ENCODE results near the gene AQP5.

The AQP5 gene

DNA sequence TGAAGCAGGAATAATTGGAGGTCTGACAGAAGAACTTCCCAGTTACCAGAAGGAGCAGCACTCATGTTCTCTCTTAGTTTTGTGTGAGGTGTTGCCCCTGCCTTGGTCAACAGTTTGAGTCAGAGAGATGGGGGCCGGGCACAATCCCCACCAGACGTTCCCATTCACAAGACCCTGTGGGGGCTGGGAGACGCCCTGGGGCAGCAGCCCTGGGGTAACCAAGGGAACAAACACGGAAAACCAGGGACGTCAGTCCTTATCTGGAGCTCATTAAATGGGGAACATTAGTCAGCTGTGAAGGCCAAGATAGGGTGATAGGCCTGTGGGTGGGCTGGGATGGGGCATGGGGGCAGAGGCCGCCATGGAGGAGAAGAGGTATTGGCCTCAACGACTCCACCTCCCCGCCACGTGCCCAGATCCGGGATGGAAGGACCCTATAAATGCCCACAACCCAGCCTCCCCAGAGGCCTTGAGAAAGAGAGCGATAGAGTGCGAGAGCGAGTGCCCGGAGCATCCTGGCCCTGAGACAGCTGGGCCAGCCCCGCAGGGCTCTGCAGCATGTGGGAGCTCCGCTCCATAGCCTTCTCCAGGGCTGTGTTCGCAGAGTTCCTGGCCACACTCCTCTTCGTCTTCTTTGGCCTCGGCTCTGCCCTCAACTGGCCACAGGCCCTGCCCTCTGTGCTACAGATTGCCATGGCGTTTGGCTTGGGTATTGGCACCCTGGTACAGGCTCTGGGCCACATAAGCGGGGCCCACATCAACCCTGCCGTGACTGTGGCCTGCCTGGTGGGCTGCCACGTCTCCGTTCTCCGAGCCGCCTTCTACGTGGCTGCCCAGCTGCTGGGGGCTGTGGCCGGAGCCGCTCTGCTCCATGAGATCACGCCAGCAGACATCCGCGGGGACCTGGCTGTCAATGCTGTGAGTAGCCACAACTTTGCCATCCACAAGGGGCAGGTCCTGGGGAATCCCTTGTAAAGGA, 11.1 kb upstream of the AQP5 start, which contains the start of gene AQP2:
Gene AQP2, plus strand, starts transcription at position 465 of the 979 bp plus-strand sequence. Its CDS starts 94 bp downstream, at position 559.
- no peak for DNase-seq

DNA sequence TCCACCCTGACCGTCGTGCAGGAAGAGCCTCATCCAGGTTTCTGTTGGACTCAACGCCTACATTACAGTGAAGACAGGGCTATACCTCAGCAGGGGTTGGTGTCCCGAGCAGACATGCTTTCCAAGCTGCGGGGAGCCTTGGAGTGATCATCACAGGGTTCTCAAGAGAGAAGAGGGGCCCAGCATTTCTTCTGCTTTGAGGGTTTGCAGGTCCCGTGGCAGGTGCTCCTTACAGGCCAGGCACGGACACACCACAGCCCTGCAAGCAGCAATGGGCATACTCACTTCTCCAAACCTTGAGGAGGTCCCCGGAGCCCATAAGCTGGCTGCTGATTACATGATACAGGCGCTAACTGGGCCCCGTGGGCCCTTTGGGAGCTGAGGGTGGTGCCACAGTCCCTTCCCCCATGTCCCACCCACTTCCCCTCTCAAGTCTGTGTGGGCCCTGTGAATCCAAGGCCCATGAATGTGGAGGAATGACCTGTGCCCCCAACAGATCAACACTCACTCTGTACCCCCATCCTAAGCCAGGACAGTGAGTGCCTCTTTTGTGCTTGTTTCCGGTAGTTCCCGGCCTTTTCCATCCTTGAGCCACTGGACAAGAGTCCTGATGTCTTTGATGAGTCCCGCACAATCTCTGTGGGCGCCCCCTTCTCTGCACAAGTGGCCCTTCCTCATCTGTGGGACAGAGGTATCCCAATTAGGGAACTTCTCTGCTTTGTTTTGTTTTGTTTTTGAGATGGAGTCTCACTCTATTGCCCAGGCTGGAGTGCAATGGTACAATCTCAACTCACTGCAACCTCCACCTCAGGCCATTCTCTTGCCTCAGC, 10.0 kb upstream of the AQP5 start:
- no peak for DNase-seq

- DNase-seq, result no peak
Observed at GRCh38 chr12:49952391-49953055, 9.1 kb upstream of the AQP5 start.

- no peak for DNase-seq
Observed at GRCh38 chr12:49953151-49953550, 8.5 kb upstream of the AQP5 start.

GRCh38 chr12:49953961-49954846, 7.5 kb upstream of the AQP5 start:
- DNase-seq, result no peak

DNA sequence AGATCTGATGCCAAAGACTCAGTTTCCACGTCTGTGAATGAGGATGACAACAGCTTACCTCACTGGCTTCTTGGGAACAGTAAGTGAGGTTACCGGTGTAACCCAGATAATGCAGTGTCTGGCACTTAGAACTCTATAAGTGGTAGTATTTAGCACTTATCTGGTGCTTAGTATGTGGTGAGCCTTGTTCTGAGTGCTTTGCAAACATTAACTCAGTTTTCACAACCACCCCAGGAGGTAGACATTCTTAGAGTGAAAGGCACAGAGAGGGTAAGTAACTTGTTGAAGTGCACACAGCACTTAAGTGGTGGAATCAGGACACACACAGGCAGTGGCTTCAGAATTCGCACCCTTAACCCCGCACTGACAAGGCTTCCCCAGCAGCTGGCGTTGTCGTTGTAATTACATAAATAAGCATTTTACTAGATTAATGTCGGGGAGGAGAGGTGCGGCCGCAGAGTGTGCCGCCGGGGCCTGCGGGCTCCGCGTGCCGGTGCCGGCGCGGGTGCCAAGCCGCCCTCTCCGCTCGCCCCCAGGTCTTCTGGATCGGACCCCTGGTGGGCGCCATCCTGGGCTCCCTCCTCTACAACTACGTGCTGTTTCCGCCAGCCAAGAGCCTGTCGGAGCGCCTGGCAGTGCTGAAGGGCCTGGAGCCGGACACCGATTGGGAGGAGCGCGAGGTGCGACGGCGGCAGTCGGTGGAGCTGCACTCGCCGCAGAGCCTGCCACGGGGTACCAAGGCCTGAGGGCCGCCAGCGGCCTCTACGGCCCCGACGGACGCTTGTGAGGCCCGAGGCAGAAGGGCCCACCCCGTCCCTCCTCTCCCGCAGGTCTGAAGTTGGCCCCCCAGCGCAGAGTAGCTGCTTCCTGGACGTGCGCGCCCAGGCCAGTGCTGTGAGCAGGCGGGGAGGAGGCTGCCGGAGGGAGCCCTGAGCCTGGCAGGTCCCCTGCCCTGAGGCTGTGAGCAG, 6.5 kb upstream of the AQP5 start:
- no peak for DNase-seq

DNA sequence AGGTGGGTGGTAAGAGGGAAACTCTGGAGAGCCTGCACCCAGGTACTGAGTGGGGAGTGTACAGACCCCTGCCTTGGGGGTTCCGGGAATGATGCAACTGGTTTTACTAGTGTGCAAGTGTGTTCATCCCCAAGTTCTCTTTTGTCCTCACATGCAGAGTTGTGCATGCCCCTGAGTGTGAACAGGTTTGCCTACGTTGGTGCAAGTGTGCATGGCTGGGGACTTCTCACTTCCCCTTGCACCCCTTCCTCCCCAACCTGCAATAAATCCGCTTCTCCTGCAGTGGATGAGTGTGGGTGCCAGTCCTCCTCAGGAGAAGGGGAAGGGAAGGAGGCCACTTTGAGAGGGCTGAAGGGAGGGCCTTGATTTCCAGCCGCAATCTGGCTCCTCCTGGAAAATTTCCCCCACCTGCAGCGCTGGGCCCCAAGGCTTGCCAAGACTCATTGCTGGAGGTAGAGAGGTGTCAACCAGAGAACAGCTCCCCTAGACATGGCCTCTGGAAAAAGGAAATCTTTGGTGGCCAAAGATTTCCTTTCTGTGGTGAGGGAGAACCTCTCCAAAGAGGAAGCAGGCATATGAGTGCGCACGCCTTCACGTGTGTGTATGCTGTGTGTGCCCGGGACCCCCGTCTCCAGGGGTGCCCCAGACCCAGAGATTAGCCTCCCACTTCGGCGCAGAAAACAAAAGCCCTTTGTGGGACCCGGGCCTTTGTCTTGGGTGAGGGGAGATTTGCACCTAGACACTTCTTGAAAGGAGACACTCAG, 5.6 kb upstream of the AQP5 start:
- no peak for DNase-seq

DNA sequence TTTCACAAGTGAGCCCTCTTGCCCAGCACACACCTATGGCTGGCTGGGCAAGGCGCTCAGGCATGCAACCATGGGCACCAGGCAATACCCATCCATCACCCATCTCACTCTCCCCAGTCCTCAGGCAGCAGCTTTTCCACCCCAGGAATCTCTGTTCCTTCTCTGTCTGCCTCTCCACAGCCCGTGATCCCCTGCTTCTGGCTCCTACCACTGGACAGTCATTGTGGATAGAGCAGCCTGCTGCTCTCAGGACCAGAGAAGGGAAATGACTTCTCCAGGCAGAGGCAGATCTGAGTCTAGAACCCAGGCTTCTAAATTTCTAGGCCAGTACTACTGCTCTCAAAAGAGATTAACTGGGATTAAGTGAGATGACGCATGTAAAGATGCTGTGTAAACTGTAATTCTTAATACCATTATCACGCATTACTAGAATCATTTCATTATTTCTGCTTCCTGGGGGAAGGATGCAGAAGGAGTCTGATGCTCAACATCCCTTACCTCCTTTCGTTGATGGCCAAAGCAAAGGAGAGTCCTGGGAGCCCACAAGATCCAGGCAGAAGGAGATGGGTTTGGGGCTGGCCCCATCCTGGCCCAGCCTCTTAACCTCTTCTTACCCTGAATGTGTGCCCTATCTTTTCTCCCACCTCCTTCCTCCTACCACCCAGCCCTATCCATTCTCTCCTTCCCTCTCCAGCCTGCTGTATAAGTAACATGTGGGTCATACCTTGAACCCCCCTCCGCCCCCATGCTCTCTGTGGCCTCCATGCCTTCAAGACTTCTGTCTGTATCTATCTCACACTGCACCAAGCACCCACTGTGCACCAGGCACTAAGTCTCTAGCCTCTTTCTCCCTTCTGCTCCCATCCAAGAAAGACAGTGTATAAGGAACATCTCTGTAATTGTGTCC, 4.8 kb upstream of the AQP5 start:
- no peak for DNase-seq

- DNase-seq, result no peak
Observed at GRCh38 chr12:49957570-49957967, 4.1 kb upstream of the AQP5 start.

DNA sequence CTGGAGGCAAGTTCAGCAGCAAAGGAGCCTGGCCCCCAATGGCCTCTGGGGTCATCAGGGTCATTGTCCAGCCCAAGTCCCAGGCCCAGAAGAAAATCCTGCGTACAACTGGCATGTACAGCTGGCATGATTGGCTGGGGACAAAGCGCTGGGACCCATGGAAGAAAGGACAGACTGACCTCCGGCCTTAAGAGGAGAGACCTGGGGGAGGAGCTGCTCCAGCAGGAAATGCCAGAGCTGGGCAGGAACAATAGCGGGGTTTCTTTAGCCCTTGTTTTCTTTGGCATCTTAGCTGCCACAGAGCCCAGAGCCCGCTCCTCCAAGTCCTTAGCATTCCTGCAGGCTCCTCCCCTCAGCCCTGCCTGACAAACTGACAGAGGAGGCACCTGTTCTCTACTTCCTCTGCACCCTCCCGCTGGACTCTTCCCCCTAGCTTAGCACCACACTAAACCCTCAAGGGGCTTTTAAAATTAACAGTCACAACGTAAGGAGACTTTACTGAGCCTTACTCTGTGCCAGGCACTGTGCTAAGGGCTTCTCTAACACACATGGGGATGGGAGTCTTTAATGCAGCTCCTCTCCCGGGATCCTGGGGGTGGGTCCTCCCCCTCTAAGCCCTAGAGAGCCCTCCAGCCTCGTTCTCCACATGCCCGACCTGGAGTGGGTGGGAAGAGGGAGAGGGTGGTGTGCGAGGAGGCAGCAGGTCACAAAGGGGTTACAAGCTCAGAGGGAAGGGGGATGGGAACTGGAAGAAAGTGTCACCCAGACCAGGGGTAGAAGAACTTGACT, 1.8 kb upstream of the AQP5 start:
- no peak for DNase-seq

- DNase-seq, result no peak
Observed at GRCh38 chr12:49960474-49961110, 1.1 kb upstream of the AQP5 start.

DNA sequence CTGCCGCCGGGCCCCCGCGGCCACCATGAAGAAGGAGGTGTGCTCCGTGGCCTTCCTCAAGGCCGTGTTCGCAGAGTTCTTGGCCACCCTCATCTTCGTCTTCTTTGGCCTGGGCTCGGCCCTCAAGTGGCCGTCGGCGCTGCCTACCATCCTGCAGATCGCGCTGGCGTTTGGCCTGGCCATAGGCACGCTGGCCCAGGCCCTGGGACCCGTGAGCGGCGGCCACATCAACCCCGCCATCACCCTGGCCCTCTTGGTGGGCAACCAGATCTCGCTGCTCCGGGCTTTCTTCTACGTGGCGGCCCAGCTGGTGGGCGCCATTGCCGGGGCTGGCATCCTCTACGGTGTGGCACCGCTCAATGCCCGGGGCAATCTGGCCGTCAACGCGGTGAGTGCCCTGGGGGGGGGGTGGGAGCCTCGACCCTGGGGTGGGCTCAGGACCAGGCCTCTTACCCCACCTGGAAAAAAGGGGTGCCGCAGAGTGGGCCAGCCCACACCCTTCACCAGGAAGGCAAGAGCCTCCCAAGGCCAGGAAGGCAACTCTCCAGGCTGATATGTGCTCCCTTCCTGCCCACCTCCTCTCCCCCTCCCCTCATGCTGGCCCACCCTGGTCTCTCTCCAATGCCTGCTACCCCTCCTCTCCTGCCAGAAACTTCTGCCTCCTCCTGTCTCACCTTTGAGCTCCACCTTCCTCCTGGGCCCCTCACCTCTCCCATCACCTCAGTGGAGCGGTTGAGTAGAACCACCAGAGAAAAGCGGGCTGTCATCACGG, 507 bp downstream of the AQP5 start:
- no peak for DNase-seq

DNA sequence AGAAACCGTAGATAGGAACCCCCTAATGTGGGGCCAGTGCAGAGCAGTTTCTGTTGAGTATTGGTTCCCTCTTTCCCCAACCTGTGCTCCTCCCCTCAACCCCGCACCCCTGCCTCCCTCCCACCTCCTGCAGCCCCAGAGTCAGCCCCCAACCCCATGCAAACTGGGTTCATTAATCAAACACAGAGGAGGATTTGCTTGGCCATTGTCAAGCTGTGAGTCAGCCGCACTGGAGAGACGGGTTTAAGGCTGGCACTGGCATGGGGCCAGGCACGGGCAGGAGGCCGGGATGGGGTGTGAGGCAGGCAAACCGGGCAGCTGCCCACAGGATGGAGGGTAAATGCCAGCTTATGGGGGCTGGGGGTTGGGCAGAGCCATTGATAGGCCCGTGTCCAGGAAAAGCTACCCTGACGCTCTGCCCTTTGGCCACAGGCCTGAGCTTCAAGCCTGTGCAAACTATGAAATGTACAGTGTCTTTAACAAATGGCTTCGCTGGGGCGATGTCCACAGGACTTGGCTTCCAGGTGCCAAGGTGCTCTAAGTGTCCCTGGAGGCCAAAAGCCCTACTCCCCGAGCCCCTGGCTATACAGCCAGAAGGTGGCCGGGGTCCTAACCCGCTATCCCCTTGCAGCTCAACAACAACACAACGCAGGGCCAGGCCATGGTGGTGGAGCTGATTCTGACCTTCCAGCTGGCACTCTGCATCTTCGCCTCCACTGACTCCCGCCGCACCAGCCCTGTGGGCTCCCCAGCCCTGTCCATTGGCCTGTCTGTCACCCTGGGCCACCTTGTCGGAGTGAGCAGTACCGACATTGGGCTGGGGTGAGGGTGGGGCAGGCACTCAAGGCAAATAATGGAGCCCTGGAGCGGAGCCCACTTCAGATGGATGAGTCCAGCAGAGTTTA, 1.4 kb downstream of the AQP5 start:
- peak in 28 of 51 donors; percentile 13 to 77 (median 30) for DNase-seq

All from hypothalamus (tissue), 51 donors.